ENCODE data around the gene ADRA2B.
A peak's percentile ranks its signal among the peaks of the same experiment; 100 is the strongest.

Gene ADRA2B

GRCh38 chr2:96138179-96139145, 22.1 kb upstream of the ADRA2B start, which contains the start of gene ASTL:
ASTL (minus strand) TSS chr2:96138502; CDS start chr2:96138436, 66 bp downstream.
- TF ChIP-seq REST (IDR thresholded peaks at IDR 0.05; ENCODE audit: insufficient replicate concordance, low read depth) (no peak), GABPA (IDR thresholded peaks at IDR 0.05; ENCODE audit: low read depth) (no peak), POLR2AphosphoS5 (IDR thresholded peaks at IDR 0.05; ENCODE audit: low read depth) (no peak), CTCF (IDR thresholded peaks at IDR 0.05; ENCODE audit: insufficient read depth, low read length) (peak; percentile 38), SPI1 (IDR thresholded peaks at IDR 0.05; ENCODE audit: borderline replicate concordance, low read depth) (no peak)
- Histone ChIP-seq H3K4me3 (replicated peaks; ENCODE audit: insufficient read depth, low read length) (no peak within 1 kb of the TSS), H3K27ac (replicated peaks) (no peak within 1 kb of the TSS), H3K27me3 (ENCODE audit: insufficient read depth, poor library complexity, severe bottlenecking) (no peaks in the 10 kb centered on the region)
- no peak for DNase-seq (ENCODE audit: low read depth in 1 of 2, low spot score in 1 of 2)

- H3K27ac ChIP-seq (replicated peaks), result no peak overlapping the region
- TF ChIP-seq CTCF (IDR thresholded peaks at IDR 0.05; ENCODE audit: insufficient read depth, low read length) (no peak), REST (IDR thresholded peaks at IDR 0.05; ENCODE audit: insufficient replicate concordance, low read depth) (no peak)
- no peak for DNase-seq (ENCODE audit: low read depth in 1 of 2, low spot score in 1 of 2)
- H3K27me3 ChIP-seq (ENCODE audit: insufficient read depth, poor library complexity, severe bottlenecking), result no peaks in the 10 kb centered on the region
- H3K4me3 ChIP-seq (replicated peaks; ENCODE audit: insufficient read depth, low read length), result no peak overlapping the region
These were observed 21.2 kb upstream of the ADRA2B start for GRCh38 chr2:96137321-96138178.

- Histone ChIP-seq H3K4me3 (replicated peaks; ENCODE audit: insufficient read depth, low read length) (no peak overlapping the region), H3K27me3 (ENCODE audit: insufficient read depth, poor library complexity, severe bottlenecking) (no peaks in the 10 kb centered on the region), H3K27ac (replicated peaks) (no peak overlapping the region)
- DNase-seq (ENCODE audit: low read depth in 1 of 2, low spot score in 1 of 2), result no peak
- TF ChIP-seq SPI1 (IDR thresholded peaks at IDR 0.05; ENCODE audit: borderline replicate concordance, low read depth) (no peak), POLR2AphosphoS5 (IDR thresholded peaks at IDR 0.05; ENCODE audit: low read depth) (no peak), GABPA (IDR thresholded peaks at IDR 0.05; ENCODE audit: low read depth) (no peak), CTCF (IDR thresholded peaks at IDR 0.05; ENCODE audit: insufficient read depth, low read length) (no peak), REST (IDR thresholded peaks at IDR 0.05; ENCODE audit: insufficient replicate concordance, low read depth) (no peak)
These were observed 19.9 kb upstream of the ADRA2B start for GRCh38 chr2:96136129-96136720.

Data from HL-60 (cell line).